HTERT RPE-1 (cell line): ENCODE results near the gene GFY.

ENCODE experiments used
- in situ Hi-C: fragments of 300-500 bp; cut with MboI; formaldehyde crosslinking; loops from 4 replicates; pipeline ENCODE4 v1.14.3; 2020; ENCODE audit warnings: low sequenced_read_pairs

Gene GFY

DNA sequence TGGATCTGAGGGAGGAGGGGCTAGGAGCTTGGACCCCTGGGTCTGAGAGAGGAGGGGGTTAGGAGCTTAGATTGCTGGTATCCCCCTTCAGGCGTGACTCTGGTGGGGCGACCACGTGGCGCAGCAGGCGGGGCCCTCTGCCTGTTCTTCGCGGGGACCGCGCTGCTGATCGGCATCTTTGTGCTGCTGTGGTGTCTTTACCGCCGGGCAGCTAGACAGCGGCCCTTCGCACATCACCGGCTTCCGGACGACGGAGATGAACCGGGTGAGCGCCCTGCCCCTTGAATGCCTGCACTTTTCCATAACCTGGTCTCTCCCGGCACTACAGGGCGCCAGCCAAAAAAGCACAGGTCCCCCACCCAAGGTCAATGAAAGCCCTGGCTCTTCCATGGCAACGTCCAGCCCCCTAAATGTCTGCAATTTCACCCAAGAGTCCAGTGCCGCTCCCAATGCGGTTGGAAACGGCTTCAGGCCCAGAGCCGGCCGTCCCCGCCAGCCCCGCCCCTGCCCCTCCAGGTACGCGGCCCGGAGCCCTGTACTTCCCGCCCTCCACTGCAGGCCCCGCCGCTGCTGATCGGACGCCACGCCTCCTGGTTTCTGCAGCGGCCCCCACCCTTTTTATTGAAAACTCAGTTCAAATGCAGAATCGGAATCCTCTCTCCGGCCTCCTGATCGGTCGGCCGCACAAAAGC, 2.8 kb downstream of the GFY start:
- in situ Hi-C loops: no loop called here

- in situ Hi-C loops: no loop called here
Measured at GRCh38 chr19:49428547-49429451, 3.6 kb downstream of the GFY start.

DNA sequence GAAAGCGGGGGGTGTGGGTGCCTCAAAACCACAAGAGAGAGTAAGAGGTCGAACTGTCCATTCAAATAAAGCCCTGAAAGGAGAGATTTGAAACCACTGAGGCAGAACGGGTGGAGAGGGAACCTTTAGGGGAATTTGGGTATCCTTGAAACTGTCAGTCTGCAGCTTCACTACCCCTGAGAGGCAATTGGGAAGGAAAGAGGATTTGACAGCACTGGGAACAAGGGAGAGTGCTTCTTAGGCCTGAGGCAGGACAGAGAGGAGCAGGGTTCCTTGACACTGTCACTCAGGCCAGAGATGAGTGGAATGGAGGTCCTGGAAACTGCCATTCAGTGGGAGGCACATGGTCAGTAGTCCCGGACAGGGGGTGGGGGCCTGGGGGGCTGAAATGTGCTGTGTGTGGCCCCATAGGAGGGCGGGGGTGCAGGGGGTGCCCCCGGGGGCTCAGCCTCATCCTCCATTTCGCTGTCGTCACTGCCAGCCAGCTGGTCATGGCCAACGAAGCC, 5.0 kb downstream of the GFY start:
- in situ Hi-C loops: no loop called here

DNA sequence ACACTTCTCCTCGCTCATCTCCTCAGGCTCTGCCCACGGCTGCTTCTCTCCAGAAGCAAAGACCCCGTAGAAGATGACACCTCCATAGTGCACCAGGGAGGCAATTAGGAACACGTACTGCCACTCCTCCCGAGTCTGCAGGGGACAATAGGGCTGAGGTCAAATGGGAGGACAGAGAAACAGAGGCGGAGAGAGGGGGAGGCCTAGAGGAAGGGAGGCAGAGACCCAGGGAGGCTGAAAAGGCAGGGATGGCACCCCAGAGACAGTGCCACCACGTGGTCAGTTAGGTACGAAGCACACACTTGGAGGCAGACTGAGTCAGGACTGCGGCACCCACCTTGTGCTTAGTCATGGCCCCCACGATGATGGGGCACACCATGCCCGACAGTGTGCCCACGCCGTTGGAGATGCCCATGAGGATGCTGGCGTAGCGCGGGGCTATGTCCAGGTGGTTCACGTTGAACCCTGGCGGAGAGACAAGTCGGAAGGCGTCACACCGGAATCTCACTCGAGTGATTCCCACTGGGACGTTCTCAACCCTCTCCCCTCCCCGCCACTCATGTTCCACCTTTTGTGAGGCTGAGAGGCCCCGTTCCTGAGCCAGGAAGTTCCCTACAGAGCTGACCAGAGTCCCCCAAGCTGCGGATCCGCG, 5.6 kb downstream of the GFY start:
- in situ Hi-C loops: no loop called here

GRCh38 chr19:49431330-49431749, 6.2 kb downstream of the GFY start:
- in situ Hi-C loops: no loop called here

DNA sequence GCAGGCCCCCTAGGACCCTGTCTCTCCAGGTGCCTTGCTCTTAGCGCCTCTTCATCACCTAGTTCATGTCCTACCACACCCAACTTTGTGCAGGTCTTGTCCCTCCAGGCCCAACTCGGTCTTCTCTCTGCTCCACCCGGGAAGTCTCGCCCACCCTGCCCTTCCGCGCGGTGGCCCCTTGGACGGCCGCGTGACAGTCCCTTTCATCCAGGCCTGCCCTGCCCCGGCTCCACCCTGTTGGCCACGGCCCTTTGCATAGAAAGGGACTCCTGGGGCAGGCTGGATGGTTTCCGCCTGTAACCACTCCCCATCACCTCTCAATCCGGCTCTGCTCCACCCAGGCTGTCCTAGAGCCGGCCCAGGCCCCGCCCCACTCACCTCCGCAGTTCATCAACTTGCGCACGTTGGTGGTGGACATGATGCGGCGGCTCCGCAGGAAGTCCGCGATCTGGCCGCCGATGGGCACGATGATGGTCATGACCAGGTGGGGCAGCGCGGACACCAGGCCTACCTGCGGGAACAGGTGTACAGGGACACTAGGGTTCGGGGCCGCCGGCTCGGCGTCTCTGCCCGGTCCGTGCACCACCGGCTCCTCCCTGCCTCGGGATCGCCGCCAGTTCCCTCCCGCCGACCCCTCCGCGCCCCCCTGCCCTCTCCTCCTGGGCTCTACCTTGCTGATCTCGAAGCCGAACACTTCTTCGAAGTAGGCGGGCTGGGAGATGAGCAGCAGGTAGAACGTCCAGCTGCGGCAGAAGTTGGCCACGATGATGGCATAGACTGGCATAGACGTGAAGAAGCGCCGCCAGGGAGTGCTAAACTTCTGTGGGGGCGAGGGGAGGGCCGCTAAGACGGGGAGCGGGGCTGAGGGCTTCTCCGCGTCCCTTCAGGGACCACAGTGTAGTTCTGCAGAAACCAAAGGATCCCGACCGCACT, 7.2 kb downstream of the GFY start:
- in situ Hi-C loops: no loop called here

DNA sequence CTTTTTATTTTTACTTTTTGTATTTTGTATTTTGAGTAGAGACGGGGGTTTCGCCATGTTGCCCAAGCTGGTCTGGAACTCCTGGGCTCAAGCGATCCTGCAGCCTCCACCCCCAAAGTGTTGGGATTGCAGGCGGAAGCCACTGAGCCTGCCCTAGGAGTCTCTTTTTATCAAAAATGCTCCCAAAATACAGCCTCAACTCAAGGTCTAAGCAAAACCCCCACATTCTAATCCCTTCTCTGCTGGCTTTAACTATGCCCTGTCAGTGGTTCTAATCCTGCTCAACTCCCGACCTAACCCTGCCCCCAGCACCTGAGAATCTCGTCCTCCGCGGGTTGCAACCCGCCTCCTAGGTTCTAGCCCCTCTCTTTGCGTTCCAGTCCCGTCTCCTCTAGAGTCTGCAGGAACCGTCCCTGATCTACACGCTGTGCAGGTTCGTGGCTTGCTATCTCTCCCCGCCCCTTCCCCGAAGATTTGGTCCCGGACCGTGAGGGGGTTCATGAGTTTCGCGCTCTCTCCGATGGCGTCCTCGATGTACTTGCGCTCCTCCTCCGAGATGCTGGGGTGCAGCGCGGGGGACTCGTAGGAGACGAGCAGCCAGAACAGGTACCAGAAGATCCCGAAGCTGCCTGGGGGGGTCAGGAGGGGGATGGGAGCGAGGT, 8.2 kb downstream of the GFY start:
- in situ Hi-C loops: no loop called here

GRCh38 chr19:49434907-49435583, 9.9 kb downstream of the GFY start:
- in situ Hi-C loops: no loop called here

DNA sequence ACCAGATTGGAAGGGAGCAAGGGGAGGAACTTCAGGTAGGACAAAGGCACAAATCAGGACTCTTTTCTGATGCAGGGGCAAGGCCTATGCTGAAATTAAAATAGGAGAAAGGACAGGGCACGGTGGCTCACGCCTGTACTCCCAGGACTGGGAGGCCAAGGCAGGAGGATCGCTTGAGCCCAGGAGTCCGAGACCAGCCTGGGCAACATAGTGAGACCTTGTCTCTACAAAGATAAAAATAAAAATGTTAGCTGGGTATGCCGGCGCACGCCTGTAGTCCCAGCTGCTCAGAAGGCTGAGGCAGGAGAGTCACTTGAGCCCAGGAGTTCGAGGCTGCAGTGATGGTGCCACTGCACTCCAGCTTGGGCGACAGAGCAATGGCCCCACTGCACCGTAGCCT, 10.5 kb downstream of the GFY start:
- in situ Hi-C loops: no loop called here

GRCh38 chr19:49436381-49437017, 11.3 kb downstream of the GFY start:
- in situ Hi-C loops: no loop called here

GRCh38 chr19:49437231-49437630, 12.0 kb downstream of the GFY start:
- in situ Hi-C loops: no loop called here

GRCh38 chr19:49438261-49438660, 13.1 kb downstream of the GFY start:
- in situ Hi-C loops: no loop called here

DNA sequence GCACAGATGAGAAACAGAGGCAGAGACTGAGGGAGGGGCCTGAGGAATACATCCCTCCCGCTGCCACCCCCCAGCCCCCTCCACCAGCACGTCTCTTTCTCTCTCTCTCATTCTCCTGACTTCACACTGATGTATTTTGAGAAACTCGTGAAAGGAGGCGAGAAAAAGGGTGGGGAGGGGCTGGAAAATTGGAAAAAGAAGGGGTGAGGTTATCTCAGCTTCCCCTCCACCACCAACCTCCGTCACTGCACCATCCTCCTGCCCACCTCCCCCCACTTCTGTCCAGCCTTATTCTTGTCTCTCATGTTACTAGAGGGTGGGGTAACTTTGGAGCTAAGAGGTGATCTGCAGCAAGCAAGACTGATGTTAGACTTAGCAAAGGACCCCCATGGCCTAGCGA, 14.6 kb downstream of the GFY start:
- in situ Hi-C loops: no loop called here

DNA sequence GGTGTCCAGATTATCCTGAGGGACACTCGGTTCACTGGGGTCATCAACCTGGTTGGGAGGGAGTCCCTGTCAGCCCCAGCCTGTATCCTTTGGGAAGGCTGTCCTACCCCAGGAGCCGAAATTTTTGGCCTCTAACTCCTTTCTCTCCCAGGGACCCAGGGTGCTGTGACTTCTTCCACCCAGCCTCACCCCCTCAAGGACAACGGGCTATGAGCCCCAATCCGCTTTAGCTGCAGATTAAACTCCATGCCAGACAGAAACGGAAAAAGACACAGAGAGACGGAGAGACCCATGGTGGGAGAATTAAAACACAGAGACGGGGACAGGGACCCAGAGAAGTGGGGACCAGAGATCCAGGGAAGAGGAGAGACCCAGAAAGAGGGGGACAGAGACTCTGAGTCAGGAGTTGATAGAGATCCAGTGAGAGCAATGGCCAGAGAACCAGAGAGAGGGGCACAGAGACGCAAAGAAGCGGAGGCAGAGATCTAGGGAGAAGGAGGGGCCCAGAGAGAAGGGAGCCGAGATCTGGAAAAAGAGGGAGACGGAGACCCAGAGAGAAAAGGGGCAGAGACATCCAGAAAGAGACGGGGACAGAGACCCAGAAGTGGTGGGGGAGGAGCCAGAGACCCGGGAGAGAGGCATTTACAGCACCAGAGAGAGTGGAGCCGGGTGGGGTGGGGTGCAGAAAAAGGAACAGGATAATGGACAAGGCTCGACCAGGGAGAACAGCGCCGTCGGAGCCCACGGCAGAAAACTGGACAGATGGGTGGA, 15.4 kb downstream of the GFY start:
- in situ Hi-C loops: no loop called here

DNA sequence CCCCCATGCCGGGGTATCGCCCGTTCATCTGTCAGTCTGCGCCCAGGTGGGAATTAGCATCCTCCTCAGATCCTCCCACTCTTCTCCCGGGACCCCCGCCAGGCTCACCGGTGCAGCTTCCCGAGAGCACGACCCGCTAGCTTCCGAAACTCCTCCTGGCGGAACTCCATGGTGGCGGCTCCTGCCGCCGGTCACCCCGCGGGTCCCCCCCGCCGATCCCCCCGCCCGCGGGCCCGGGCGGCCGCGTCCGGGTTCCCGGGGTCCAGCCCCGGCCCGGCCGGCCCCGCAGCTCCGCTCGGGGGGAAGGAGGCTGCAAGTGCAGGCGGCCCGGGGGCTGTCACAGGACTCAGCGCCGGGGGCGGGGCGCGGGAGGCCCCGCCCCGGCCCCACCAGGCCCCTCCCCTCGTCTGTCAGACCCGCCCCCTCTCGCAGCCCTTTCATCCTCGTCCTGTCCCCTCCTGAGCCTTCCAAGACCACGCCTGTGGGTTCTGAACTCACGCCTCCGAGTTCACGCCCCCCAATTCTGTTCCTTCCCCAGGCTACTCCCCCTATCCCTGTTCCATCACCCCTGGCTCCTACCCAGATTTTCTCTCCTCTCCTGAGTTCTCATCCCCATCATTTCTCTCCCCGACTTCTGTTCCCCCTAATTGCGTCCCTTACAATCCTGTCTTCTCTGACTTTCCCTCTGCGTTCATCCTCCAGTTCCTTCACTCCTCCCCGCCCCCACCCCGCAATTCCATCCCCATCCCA, 16.2 kb downstream of the GFY start, which contains the start of gene SLC17A7:
TSS of gene SLC17A7 (minus strand) at position 318 of the 750 bp plus-strand sequence. CDS start at position 170, 148 bp downstream.
- in situ Hi-C loops: no loop called here

GRCh38 chr19:49441960-49442350, 16.8 kb downstream of the GFY start:
- in situ Hi-C loops: no loop called here

DNA sequence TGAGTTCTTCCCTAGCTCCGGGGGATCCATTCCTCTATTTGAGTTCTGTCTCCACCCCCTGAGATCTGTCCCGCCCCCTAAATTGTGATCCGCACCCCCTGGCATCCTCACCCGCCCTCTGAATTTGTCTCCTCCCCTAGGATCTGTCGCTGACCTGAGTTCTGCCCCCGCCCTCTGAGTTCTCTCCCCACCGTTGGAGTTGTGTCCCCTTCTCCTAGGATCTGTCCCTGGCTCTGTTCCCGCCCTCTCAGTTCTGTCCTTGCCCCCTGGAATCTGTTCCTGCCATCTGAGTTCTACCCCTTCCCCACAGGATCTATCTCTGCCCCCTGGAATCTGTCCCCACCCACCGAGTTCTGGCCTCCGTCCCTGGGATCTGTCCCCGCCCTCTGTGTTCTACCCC, 17.2 kb downstream of the GFY start:
- in situ Hi-C loops: no loop called here
